Measurements from ENCODE around the gene AMBP. TPM values are rescaled to one million over a fixed set of nuclear protein-coding genes. Genes with fewer than 3 reads are reported as not detected.

Gene AMBP
- total and polyA plus RNA-seq, 4 donors, result 3,440 to 6,678 (median 4,863) TPM

DNA sequence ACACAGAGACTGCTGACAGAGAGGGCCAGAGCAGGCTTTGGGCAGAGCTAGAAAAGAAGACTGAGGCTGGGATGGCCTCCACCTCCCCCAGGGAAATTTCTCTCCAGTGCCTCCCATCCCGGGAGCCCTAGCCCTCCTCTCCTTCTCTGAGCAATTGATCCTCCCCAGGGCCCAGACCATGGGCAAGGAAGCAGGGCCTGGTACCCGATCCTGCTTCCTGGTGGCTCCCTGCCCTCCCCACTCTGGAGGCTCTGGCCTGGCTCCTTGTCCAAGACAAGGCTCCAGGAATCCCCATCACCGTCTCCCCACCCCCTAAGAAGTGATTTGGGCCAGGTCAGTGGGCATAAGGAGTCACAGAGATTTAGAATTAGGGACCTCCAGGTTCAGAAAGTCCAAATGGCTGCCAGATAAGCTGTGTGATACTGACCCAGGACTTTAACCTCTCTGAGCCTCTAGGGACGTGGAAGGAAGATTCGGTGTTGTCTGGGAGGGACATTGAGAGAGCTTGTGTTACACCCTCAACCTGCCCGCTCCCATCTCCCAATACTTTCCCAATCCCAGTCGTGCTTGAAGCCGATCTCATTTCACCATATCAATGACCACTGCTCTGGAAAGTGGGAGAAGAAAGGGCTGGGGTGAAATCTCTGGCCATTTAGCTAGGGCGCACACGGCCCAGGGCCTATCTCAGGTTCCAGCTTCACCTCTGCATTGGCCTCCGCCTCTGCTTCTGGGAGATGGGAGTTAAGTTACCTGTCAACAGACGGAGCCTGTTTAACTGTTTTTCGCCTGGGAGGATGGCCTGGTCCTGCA lies 46.8 kb upstream of the AMBP start (continued):
- TF ChIP-seq, protein P1, sequence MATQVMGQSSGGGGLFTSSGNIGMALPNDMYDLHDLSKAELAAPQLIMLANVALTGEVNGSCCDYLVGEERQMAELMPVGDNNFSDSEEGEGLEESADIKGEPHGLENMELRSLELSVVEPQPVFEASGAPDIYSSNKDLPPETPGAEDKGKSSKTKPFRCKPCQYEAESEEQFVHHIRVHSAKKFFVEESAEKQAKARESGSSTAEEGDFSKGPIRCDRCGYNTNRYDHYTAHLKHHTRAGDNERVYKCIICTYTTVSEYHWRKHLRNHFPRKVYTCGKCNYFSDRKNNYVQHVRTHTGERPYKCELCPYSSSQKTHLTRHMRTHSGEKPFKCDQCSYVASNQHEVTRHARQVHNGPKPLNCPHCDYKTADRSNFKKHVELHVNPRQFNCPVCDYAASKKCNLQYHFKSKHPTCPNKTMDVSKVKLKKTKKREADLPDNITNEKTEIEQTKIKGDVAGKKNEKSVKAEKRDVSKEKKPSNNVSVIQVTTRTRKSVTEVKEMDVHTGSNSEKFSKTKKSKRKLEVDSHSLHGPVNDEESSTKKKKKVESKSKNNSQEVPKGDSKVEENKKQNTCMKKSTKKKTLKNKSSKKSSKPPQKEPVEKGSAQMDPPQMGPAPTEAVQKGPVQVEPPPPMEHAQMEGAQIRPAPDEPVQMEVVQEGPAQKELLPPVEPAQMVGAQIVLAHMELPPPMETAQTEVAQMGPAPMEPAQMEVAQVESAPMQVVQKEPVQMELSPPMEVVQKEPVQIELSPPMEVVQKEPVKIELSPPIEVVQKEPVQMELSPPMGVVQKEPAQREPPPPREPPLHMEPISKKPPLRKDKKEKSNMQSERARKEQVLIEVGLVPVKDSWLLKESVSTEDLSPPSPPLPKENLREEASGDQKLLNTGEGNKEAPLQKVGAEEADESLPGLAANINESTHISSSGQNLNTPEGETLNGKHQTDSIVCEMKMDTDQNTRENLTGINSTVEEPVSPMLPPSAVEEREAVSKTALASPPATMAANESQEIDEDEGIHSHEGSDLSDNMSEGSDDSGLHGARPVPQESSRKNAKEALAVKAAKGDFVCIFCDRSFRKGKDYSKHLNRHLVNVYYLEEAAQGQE (IDR thresholded peaks at IDR 0.05), result no peak
- TF ChIP-seq HNF4A (conservative IDR thresholded peaks at IDR 0.05) (no peak), EGR1 (IDR thresholded peaks at IDR 0.05; ENCODE audit: low read depth in 2 of 2) (no peak)

GRCh38 chr9:114124138-114124537 lies 46.0 kb upstream of the AMBP start:
- H3K4me3 ChIP-seq (ENCODE audit: low read depth in 1 of 3, low read length in 3 of 3), result no peak overlapping the region
- no peak for DNase-seq (ENCODE audit: low spot score)
- H3K27ac ChIP-seq (ENCODE audit: low read depth in 1 of 2, low read length in 2 of 2), result no peak overlapping the region
- H3K9me3 ChIP-seq (ENCODE audit: control insufficient read depth in 4 of 4, low read length in 3 of 4), result no peaks in the 10 kb centered on the region
- H3K36me3 ChIP-seq (ENCODE audit: control insufficient read depth in 4 of 4, insufficient read depth in 3 of 4, low read depth in 1 of 4, low read length in 3 of 4), result no peaks in the 10 kb centered on the region
- peaks cover 0 to 27% (median 17%) of the 10 kb centered on the region in 4 donors for H3K4me1 ChIP-seq (ENCODE audit: control insufficient read depth in 4 of 4, insufficient read depth in 4 of 4, low read length in 3 of 4)
- 53% methylated on average over 1 of the region's 1 CpG for WGBS
- TF ChIP-seq, protein P2, sequence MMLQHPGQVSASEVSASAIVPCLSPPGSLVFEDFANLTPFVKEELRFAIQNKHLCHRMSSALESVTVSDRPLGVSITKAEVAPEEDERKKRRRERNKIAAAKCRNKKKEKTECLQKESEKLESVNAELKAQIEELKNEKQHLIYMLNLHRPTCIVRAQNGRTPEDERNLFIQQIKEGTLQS (IDR thresholded peaks at IDR 0.05), result no peak
- TF ChIP-seq YY1 (IDR thresholded peaks at IDR 0.05) (no peak), HNF4A (conservative IDR thresholded peaks at IDR 0.05) (no peak), EGR1 (IDR thresholded peaks at IDR 0.05; ENCODE audit: low read depth in 2 of 2) (no peak), TAF1 (conservative IDR thresholded peaks at IDR 0.05) (no peak), SP1 (IDR thresholded peaks at IDR 0.05) (no peak), NR2F2 (IDR thresholded peaks at IDR 0.05) (no peak), FOXA1 (IDR thresholded peaks at IDR 0.05) (no peak), HNF4G (IDR thresholded peaks at IDR 0.05) (no peak), RXRA (IDR thresholded peaks at IDR 0.05) (no peak), FOXA2 (IDR thresholded peaks at IDR 0.05) (no peak), ZBTB33 (IDR thresholded peaks at IDR 0.05) (no peak), GABPA (IDR thresholded peaks at IDR 0.05 in 1 of 2, conservative IDR thresholded peaks at IDR 0.05 in 1 of 2) (no peak), MAX (IDR thresholded peaks at IDR 0.05) (no peak), RAD21 (IDR thresholded peaks at IDR 0.05) (no peak), JUND (IDR thresholded peaks at IDR 0.05) (no peak)
- TF ChIP-seq, protein P3, sequence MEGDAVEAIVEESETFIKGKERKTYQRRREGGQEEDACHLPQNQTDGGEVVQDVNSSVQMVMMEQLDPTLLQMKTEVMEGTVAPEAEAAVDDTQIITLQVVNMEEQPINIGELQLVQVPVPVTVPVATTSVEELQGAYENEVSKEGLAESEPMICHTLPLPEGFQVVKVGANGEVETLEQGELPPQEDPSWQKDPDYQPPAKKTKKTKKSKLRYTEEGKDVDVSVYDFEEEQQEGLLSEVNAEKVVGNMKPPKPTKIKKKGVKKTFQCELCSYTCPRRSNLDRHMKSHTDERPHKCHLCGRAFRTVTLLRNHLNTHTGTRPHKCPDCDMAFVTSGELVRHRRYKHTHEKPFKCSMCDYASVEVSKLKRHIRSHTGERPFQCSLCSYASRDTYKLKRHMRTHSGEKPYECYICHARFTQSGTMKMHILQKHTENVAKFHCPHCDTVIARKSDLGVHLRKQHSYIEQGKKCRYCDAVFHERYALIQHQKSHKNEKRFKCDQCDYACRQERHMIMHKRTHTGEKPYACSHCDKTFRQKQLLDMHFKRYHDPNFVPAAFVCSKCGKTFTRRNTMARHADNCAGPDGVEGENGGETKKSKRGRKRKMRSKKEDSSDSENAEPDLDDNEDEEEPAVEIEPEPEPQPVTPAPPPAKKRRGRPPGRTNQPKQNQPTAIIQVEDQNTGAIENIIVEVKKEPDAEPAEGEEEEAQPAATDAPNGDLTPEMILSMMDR (IDR thresholded peaks at IDR 0.05; ENCODE audit: low read depth, low read length, missing input control), result no peak
- TF ChIP-seq, protein P1 (IDR thresholded peaks at IDR 0.05), result no peak
- no peak overlapping the region for H3K9ac ChIP-seq (ENCODE audit: low read depth in 1 of 2, low read length in 2 of 2)
- H3K27me3 ChIP-seq (ENCODE audit: control insufficient read depth in 4 of 4, insufficient read depth in 4 of 4, low read length in 3 of 4), result no peaks in the 10 kb centered on the region
